ENCODE measurements around the gene PHLDA3.

Gene PHLDA3

DNA sequence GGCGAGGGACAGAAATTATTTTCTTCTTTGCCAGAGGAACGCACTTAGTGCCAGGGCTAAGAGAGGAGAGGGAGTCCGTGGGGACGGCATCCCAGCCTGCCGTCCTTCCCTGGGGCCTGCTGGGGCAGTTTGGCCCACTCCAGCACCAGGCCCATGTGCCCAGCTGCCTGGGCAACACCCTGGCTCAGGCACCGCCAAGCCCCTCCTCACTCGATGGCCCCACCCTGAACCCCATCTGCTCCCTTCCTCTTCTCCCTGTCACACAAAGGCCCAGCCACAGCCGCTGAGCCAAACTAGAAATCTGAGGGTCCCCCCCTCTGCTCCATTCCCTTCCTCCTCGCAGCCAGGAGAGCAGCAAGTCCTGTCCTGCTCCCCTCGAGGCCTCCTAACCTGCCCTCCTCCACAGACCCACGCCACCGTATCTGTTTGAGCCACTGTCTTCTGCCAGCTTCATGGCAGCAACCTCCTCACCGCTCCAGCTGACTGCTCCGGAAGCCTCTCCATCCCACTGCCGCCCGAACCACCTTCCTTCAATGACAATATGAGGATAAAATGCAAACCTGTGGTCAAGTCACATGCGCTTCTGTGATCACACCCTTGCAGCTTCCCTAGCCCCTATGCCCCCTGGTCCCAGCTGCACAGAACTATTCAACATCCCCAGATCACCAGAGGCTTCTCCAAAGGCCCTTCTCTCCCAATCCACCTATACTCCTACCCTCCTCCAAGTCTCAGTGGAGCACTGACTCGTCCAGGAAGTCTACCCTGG lies 39.1 kb downstream of the PHLDA3 start:
- no peak for DNase-seq (ENCODE audit: low read depth)

DNA sequence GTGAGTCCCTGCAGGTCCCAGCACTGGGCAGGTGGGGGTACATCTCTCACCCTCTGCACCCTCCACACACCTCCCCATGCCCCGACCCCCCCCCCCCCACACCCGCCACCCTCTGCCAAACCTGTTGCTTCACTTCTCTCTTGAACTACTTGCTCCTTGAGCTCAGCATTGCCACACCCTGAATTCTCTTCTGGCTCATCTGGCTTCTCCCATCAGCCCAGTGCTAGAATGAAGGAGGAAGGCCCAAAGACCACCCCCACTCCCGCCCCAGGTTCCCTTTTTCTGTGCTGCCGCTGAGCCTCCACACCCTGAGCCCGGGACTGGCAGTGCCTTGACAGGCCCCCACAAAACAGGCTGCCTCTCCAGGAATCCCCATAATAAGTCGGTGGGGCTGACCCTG lies 41.0 kb downstream of the PHLDA3 start:
- no peak for DNase-seq (ENCODE audit: low read depth)

DNA sequence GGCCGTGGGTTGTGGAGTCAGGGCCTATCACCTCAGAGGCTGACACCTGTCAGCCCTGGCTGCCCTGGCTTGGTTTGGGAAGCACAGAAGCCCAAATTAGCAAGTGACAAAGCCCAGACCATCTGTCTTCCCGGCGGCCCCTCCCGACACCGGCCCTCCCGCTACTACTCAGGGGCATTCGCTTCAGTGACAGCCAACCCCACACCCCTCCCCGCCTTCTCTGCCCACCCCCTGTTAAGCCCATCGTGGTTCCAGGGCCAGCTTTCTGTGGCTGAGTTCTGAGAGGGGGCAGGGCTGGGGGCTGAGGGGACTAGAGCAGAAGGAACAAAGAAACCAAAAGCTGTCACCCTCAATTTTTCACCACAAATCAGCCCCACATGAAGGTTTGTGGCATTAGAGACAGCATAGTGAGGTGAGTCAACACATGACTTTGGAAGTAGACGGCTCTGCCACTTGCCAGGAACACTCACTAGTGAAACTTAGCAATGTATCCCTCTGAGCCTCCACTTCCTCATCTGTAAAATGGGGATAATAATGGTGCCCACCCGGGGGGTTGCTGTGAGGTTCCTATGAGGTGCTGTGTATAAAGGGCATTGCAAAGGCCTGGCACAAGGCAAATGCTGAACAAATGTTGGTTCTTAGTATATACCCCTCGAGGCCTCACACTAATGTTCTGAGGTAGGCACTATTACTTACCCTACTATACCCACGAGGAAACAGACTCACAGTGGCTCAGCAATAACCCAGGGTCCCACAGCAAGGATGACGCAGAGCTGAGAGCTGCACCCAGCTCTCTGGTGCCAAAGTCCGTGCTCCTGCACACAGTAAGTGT lies 42.3 kb downstream of the PHLDA3 start:
- DNase-seq (ENCODE audit: low read depth): no peak

DNA sequence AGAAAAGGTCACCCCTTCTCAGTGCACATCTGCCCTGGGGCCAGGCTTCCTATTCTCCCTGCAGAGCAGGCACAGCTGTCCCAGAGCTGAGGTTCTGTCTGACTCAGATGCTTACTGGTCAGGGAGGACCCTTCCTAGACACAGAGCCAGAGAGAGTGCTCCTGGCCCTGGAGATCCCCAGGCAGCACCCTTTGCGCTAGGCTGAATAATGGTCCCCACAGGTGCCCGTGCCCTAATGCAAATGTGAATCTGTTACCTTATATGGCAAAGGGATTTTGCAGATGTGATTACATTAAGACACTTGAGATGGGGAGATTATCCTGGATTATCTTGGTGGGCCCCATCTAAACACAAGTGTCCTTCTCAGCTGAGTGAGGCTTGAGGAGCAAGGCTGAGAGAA lies 44.8 kb downstream of the PHLDA3 start:
- DNase-seq (ENCODE audit: low read depth): no peak

GRCh38 chr1:201423655-201424054 lies 45.3 kb downstream of the PHLDA3 start:
- no peak for DNase-seq (ENCODE audit: low read depth)

DNA sequence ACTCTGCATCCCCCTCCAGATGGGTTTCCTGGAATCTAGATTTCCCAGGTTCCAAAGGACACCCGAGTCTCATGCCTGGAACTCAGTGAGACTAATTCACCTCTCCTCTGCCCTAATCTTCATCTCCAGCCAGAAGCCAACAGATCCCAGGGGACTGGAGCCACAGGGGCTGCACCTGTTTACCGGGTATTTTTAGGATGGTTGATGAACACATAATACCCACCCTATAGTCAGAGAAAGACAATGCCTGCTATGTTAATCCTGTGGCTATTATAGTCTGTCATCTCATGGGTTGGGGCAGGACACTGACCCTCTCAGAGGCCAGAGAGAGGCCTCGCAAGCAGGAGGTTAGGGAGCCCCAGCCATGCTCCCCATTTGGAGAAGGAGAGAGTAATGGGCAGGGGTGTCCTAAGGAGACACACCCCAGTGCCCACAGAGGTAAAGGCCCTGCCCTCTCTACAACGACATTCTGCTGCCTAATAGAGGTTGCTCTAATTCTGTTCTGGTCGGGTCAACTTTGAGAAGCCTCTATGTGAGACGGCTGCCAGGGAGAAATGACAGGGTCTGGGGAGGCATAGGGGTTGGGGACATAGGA lies 46.5 kb downstream of the PHLDA3 start:
- no peak for DNase-seq (ENCODE audit: low read depth)

- DNase-seq (ENCODE audit: low read depth): no peak
These were observed 47.0 kb downstream of the PHLDA3 start for GRCh38 chr1:201422026-201422425.

GRCh38 chr1:201421041-201421440 lies 47.9 kb downstream of the PHLDA3 start:
- no peak for DNase-seq (ENCODE audit: low read depth)

- no peak for DNase-seq (ENCODE audit: low read depth)
These were observed 48.4 kb downstream of the PHLDA3 start for GRCh38 chr1:201420608-201421002.

GRCh38 chr1:201419746-201420607 lies 49.0 kb downstream of the PHLDA3 start:
- DNase-seq (ENCODE audit: low read depth): no peak

DNA sequence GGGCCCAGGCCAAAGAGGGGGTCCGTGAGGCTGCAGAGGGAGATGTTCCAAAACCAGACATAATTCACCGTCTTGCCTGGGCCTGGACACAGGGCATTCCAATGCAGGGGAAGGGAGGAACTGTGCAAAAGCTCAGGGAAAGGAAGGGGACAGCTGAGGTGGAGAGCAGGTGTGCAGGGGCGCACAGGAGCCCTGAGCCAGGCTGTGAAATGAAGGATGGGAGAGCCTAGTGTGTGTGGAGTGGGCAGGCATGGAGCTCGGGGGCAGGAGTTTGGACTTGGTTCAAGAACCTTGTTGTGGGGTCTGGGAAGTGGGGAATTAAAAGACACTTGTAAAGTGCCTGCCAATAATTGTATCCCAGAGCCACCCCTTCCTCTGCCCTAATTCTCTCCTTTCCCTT lies 49.7 kb downstream of the PHLDA3 start:
- DNase-seq (ENCODE audit: low read depth): no peak

GRCh38 chr1:201418461-201418860 lies 50.5 kb downstream of the PHLDA3 start:
- DNase-seq (ENCODE audit: low read depth): no peak

All from T follicular helper cell (primary cell).